HG03280 (cell line): Measurements from ENCODE around the gene RPP25L.
"Not testable (repeated sequence)": the region's sequence is repeated elsewhere in the genome, so short reads cannot be mapped to it uniquely, and the experiment has no call there.

ENCODE experiments used
- ATAC-seq: cut with Tn5 transposase; IDR thresholded peaks from one replicate; pipeline ENCODE4 v1.9.1; 2021; ENCODE audit warnings: mild to moderate bottlenecking, moderate library complexity; ENCODE audit not compliant: unreplicated experiment

Gene RPP25L, protein sequence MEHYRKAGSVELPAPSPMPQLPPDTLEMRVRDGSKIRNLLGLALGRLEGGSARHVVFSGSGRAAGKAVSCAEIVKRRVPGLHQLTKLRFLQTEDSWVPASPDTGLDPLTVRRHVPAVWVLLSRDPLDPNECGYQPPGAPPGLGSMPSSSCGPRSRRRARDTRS

DNA sequence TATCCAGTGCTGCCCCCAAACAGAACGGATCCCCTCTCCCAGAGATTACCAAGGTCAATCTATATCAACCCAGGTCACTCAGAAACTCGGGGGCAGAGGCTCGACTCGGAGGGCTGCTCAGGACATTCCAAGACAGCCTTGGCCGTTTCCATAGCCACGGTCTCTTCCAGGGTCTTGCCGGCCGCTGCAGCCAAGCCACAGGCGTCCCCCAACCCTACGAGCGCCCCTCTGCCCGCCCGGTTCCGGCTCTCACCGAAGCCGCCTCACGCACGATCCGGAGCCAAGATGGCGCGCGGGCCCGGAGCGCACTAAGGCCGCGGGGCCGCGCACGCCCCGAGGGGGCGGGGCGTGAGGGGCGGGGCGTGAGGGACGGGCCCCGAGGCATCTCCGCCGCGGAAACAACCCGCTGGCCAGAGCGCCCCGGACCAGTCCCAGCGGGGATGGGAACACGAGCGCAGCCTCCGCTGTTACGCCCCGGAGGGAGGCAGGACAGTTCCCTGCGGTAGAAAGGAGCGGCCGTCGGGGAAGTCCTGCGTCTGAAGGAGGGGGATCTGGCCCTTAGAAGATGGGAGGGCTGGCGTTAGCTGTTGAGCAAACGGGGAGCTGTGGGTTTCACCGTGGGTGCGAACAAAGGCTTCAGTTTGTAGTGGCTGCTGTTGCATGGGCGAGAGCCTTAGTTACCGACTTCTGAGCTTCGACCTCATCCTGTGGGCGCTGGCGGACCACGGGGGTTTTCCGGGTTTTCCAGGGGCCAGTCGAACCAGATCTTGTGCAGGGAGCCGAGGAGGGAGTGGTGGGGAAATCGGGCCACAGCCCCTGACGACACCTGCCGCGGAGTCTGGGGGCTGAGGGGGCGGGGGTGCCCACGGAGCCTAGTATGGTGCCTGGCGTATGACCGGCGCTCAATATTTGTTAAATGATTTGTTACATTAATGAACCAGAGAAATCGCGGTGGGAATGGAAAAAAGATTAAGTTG is at the start of gene RPP25L:
RPP25L (minus strand) TSS at position 287 of the 977 bp plus-strand sequence. CDS start 801 bp downstream, outside the sequence.
- peak; percentile 82 for ATAC-seq

DNA sequence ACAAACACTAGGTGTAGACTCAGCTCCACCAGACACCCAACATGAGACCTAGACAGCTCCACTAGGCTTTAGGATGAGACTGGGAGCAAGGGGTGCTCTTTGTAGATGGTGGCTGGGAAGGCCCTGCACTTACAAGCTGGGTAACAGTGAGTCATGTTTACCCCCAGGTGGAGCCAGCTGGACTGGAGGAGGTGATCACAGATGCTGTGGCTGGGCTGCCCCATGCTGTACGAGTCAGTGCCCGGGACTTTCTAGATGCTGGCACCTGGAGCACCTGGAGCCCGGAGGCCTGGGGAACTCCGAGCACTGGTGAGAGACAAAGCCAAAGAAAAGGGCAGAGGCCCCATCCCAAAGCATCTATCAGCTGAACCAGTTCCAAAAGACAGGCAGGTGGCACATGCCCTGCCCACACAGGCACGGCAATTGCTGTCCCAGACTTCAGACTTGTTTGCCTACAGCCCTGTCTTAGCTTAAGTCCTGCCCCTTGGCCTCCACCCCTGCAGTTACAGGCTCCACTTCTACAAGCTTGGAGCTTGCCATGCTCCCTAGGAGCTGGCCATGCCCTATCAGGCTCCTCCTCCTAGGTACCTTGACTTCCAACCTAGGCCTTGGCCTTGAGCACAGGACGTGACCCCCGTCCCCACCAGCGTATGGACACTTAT is 47.8 kb upstream of the RPP25L start:
- no peak for ATAC-seq

DNA sequence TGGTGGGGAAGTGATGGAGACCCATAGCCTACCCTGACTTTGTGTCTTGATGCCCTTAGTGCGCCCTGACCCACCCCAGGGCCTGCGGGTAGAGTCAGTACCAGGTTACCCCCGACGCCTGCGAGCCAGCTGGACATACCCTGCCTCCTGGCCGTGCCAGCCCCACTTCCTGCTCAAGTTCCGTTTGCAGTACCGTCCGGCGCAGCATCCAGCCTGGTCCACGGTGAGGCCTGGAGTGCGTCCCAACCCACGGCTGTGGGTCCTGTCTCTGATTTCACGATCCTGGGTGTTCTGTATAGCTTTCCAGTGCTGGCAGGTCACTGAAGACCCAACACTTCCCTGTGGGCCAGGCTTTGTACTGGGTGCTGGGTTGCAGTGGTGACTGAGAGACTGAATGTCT is 46.6 kb upstream of the RPP25L start:
- ATAC-seq = no peak

DNA sequence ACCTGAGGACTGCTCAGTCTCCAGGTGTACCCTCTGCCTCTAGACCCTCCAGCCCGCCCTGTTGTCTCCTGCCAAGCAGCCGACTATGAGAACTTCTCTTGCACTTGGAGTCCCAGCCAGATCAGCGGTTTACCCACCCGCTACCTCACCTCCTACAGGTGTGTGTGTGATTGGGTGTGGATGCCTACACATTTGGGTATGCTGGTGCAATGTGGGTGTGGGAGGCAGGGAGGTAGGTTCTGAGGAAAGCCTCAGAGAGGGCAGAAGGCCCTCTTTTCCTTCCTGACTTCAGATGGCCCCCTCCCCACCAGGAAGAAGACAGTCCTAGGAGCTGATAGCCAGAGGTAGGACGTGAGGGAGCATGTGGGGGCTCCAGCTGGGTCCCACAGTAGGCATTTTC is 45.1 kb upstream of the RPP25L start:
- no peak for ATAC-seq

DNA sequence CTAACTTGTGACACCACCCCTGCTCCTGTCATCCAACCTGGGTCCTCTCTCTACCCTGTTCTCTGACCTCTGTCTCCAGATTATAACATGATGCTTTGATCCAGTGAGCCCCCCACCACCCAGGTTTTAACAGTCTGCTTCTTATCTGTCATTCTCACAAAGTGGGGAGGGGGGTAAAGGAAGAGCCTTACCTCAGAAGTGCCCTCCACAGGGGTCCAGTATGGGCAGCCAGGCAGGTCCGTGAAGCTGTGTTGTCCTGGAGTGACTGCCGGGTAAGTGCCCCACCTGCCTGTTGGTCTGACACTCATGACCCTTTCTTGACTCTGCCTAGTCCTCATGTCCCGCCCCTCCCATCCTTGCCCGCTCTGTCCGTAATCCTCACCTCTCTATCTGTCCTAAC is 43.5 kb upstream of the RPP25L start:
- no peak for ATAC-seq

GRCh38 chr9:34654323-34655051 is 42.6 kb upstream of the RPP25L start:
- no peak for ATAC-seq

DNA sequence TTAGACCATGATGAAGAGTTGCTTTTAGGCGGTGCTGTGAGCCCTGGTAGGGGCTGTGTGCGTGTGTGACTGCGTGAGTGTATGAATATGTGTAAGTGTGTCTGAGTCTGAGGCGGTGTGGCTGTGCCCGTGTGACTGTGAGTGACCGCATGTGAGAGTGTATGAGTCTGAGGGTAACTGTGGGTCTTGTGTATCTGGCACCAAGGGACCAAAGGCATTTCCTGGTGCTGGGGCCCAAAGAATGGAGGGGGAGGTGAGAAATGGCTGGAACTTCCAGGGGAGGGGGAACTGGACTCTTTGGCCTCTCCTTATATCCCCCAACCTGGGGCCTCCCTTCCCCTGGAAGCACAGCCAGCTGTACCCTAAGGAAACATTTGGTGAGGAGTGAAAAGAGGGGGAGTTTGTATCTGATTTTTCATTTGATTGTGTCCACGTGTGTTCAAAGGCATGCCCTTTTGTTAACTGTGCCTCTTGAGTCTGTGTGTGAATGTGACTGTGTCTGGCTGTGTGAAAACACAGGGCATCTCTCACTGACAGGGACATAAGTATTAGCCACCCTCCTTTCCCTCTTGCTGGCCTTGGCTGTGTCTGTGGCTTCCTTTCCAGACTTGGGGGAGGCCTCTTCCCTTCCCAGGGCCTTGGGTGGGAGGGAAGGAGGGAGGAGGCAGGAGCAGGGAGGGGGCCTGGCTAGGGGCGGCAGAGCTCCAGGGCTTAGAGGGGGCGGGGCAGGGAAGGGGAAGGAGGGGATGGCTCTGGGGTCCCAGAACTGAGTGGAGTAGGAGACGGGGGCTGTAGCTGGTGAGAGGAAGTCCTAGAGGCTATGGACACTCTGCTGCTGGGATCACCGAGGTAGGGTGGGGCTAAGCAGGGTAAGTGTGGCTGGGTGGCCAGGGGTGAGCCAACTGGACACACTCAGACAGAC is 41.5 kb upstream of the RPP25L start:
- no peak for ATAC-seq

- no peak for ATAC-seq
These were observed 40.7 kb upstream of the RPP25L start for GRCh38 chr9:34652602-34653000.

- ATAC-seq = peak; percentile 57
These were observed 40.1 kb upstream of the RPP25L start, which contains the start of gene IL11RA for GRCh38 chr9:34651876-34652601. TSS of gene IL11RA (plus strand) at chr9:34652185. CDS start at chr9:34655218, 3,033 bp downstream.

DNA sequence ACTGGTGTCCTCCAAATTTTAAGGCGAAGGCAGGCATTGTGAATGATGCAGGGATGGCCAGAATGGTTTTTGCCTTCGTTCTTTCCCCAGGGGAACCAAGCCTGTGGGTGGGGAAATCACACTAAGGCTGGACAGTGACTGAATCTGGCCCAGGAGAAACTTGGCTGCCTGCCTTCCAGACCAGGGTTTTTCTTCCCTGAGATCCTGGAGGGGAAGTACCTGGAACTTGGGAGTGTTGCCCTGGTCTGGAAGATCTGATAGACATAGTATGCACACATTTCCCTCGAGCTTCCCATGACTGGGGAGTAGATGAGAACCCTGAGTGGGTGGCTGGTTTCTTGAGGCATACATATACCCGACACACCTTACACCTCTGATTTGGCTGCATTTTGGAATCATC is 39.4 kb upstream of the RPP25L start:
- no peak for ATAC-seq

DNA sequence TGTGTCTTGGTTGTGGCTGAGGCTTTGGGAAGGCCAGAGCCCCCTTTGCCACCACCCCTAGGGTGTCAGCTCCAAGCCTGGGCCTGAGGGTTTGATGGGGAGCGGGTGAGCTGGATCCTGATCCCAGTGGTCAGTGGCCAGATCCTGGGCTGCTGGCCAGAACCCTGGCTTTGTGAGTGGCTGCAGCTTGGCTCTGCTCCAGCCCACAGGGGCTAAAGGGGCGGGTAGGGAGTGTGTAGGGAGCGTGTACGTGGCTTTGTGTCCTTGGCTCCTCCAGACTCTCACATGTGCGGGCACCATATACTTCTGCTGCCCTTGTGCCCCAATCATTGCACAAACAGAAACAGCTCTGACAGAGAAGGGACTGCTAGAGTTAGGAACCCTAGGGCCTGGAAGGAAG is 38.9 kb upstream of the RPP25L start:
- no peak for ATAC-seq

GRCh38 chr9:34648673-34649072 is 36.8 kb upstream of the RPP25L start:
- no peak for ATAC-seq

DNA sequence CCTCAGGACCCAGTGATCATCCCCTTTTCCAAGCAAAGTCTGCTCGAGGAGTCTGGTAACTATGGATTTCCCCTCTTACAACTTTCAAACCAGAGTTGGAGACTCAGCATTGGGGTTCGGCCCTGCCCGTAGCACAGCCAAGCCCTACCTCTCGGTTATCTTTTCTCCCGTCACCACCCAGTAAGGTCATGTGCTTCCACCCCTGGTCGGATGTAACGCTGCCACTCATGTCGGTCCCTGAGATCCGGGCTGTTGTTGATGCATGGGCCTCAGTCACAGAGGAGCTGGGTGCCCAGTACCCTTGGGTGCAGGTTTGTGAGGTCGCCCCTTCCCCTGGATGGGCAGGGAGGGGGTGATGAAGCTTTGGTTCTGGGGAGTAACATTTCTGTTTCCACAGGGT is 35.8 kb upstream of the RPP25L start:
- no peak for ATAC-seq

DNA sequence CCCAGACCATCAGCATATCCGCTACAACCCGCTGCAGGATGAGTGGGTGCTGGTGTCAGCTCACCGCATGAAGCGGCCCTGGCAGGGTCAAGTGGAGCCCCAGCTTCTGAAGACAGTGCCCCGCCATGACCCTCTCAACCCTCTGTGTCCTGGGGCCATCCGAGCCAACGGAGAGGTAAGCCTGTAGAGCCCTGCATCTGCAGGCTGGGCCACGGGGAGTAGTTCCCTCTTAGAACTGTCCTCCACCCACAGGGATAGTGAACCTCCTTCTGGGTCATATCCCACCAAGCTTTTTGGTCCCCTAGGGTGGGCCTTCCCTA is 35.1 kb upstream of the RPP25L start:
- no peak for ATAC-seq

DNA sequence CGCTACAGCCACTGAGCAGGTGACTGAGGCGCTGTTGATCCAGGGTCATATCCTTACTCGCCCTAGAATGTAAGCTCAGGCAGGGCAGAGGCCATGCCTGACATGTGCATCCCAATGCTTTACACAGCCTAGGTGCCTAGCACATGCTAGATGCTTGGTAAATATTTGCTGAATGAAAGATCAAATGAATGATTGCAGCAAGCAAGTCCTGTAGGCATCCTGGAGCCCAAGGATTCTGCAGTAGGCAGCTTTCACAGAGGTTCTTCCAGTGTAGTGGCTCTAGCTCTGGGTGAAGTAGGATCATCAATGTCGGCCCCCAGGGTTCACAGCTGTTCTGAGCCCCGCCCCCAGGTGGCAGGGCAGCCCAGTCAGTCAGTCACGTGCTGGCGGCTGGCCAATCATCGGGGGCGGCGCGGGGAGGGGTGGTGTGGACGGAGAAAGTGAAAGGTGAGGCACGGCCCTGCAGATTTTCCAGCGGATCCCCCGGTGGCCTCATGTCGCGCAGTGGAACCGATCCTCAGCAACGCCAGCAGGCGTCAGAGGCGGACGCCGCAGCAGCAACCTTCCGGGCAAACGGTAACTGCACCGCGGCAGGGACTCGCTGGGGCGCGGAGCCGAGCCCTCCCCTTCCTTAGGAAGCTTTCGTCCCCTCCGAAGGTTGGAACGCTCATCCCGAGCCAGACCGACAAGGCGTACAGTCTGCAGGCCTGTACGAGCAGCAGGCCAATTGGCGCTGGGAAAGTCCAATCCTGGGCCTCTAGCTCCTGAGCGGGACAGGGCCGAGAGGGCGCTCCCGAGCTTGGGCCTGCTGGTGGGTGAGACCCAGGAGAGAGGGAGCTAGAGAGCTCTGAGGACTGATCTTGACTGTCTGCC is 34.5 kb upstream of the RPP25L start, which contains the start of gene GALT:
GALT (plus strand) TSS at position 465 of the 873 bp plus-strand sequence; CDS start at position 495, 30 bp downstream.
- peak; percentile 91 for ATAC-seq

GRCh38 chr9:34644766-34645314 is 32.9 kb upstream of the RPP25L start:
- no peak for ATAC-seq

- no peak for ATAC-seq
These were observed 30.8 kb upstream of the RPP25L start for GRCh38 chr9:34642679-34643078.

DNA sequence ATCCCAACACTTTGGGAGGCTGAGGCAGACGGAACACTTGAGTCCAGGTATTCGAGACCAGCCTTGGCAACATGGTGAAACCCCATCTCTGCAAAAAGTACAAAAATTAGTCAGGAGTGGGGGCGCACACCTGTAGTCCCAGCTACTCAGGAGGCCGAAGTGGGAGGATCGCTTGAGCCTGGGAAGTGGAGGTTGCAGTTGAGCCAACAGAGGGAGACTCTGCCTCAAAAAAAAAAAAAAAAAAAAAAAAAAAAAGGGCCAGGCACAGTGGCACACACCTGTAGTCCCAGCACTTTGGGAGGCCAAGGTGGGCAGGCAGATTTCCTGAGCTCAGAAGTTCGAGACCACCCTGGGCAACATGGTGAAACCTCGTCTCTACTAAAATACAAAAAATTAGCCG is 27.4 kb upstream of the RPP25L start:
- not testable (repeated sequence) for ATAC-seq
